HG02798 (cell line): ENCODE results near the gene MADD.

Experiments used
- ATAC-seq: cut with Tn5 transposase; IDR thresholded peaks from one replicate; pipeline ENCODE4 v1.9.1; 2021; ENCODE audit warnings: mild to moderate bottlenecking; ENCODE audit not compliant: unreplicated experiment, poor library complexity

The MADD gene

GRCh38 chr11:47378010-47378835 lies 108.3 kb downstream of the MADD start, which contains the start of gene SPI1:
SPI1 (minus strand) TSS chr11:47378547; CDS start chr11:47378353, 194 bp downstream.
- peak; percentile 80 for ATAC-seq

DNA sequence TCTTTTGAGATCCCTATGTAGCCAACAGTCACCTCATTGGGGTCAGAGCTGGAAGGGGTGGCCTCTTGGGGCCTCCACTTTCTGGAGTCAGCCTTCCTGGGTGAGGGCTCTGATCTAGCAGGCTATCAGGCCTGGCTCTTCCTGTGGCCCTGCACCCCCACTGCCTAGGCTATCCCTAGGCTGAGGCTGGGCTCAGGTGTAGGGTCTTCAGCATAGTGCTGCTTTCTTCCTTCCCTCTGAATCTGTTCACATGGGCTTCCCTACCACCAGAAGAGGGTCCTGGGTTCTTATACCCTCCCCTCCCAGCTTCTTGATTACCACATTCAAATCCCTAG lies 108.9 kb downstream of the MADD start:
- peak; percentile 1 for ATAC-seq

GRCh38 chr11:47379317-47379716 lies 109.4 kb downstream of the MADD start:
- ATAC-seq = no peak
